Small intestine (tissue), 7 donors: ENCODE results near the gene RMDN3. TPM values are rescaled to one million over a fixed set of nuclear protein-coding genes. Genes with fewer than 3 reads are reported as not detected.

ENCODE experiments used
- DNase-seq, 2 donors: peaks; one replicate each; pipeline versions ENCODE4 v3.0.0 to v3.0.0-alpha.2; 2013
- FAIRE-seq: peaks from 2 replicates; lab custom pipeline; 2012; peaks lifted over from hg19 to GRCh38; lab: Jason Lieb, UNC
- H3K27ac ChIP-seq, 3 donors: one replicate each; pipeline ENCODE4 v1.5.1; 2013; ENCODE audit warnings: low read length in 2 of 3, mild to moderate bottlenecking in 2 of 3, control low read depth in 1 of 3, inconsistent platforms in 1 of 3, low read depth in 1 of 3, moderate library complexity in 1 of 3
- H3K27me3 ChIP-seq, 3 donors: one replicate each; pipeline ENCODE4 v1.6.1; 2013; ENCODE audit warnings: low read length in 3 of 3, inconsistent platforms in 1 of 3; ENCODE audit not compliant: control insufficient read depth in 3 of 3, insufficient read depth in 3 of 3
- H3K36me3 ChIP-seq, 3 donors: one replicate each; pipeline ENCODE4 v1.6.1; 2013; ENCODE audit warnings: low read length in 3 of 3, inconsistent platforms in 1 of 3, low read depth in 1 of 3, mild to moderate bottlenecking in 1 of 3, moderate library complexity in 1 of 3; ENCODE audit not compliant: control insufficient read depth in 3 of 3, insufficient read depth in 2 of 3
- H3K4me1 ChIP-seq, 3 donors: one replicate each; pipeline ENCODE4 v1.6.1; 2013; ENCODE audit warnings: low read length in 2 of 3, inconsistent platforms in 1 of 3, low read depth in 1 of 3, mild to moderate bottlenecking in 1 of 3, moderate library complexity in 1 of 3; ENCODE audit not compliant: control insufficient read depth in 3 of 3, insufficient read depth in 2 of 3
- H3K4me3 ChIP-seq, 3 donors: one replicate each; pipeline ENCODE4 v1.5.1; 2013; ENCODE audit warnings: low read length in 3 of 3, control low read depth in 1 of 3, inconsistent platforms in 1 of 3, low read depth in 1 of 3, mild to moderate bottlenecking in 1 of 3, moderate library complexity in 1 of 3
- H3K9me3 ChIP-seq, 2 donors: one replicate each; pipeline ENCODE4 v1.6.1; 2013; ENCODE audit warnings: low read depth in 1 of 2, low read length in 1 of 2; ENCODE audit not compliant: control insufficient read depth in 2 of 2, insufficient read depth in 1 of 2
- WGBS, 3 donors: extraction: QIAGEN DNeasy Blood & Tissue Kit; methylation state at CpG; one replicate each; pipeline ENCODE4 v1.1.7; 2013; 5-methylcytosine and 5-hydroxymethylcytosine counted together
- polyA plus RNA-seq, 4 donors: library from polyadenylated mRNA; stranded (reverse) in 3 of 4; unstranded in 1 of 4; fragments of 200-250 nt in 3 of 4; fragments of 120-200 nt in 1 of 4; gene quantifications; one replicate each; pipeline versions ENCODE4 v1.2.1 to v1.2.3, GENCODE V29; 2013
- donor health status: healthy with polysubstance abuse.
- donor health status: control.
- donor health status: control.
- donor health status: Bipolar disorder and iron deficiency.
- donor health status: healthy.

The RMDN3 gene
- polyA plus RNA-seq, 4 donors, result 36.6 to 80.8 (median 68.2) TPM

GRCh38 chr15:40695469-40695890, 59.6 kb downstream of the RMDN3 start:
- Histone ChIP-seq H3K4me1 (peaks cover 1 to 9% (median 6%) of the 10 kb centered on the region in 3 donors), H3K27me3 (no peaks in the 10 kb centered on the region), H3K4me3 (peak overlapping the region; percentile 62 to 99 (median 76)), H3K36me3 (peaks cover 0 to 23% (median 5%) of the 10 kb centered on the region in 3 donors), H3K27ac (peak overlapping the region in 2 of 3 donors; percentile 100), H3K9me3 (no peaks in the 10 kb centered on the region)
- FAIRE-seq, result no peak
- DNase-seq, result peak; percentile 26 to 61
- 0 to 1% (median 1%) methylated on average over 22 to 24 of the region's 24 CpGs for WGBS, 3 donors

GRCh38 chr15:40694688-40695468, 60.2 kb downstream of the RMDN3 start, which contains the start of gene RAD51:
Gene RAD51 (plus strand): TSS chr15:40695174. CDS start chr15:40698759, 3,585 bp downstream.
- WGBS, 3 donors, result 0 to 1% (median 1%) methylated on average over 64 to 81 of the region's 81 CpGs
- peaks cover 0 to 23% (median 5%) of the 10 kb centered on the region in 3 donors for H3K36me3 ChIP-seq
- peaks cover 1 to 9% (median 6%) of the 10 kb centered on the region in 3 donors for H3K4me1 ChIP-seq
- peak within 1 kb of the TSS; percentile 100 for H3K27ac ChIP-seq
- H3K9me3 ChIP-seq, result no peaks in the 10 kb centered on the region
- DNase-seq (peak; percentile 94 to 97), FAIRE-seq (no peak)
- H3K27me3 ChIP-seq, result no peaks in the 10 kb centered on the region
- peak within 1 kb of the TSS; percentile 62 to 99 (median 76) for H3K4me3 ChIP-seq

- WGBS, 3 donors, result 26 to 28% (median 27%) methylated on average over 31 of the region's 31 CpGs
Observed at GRCh38 chr15:40693904-40694687, 61.0 kb downstream of the RMDN3 start.

GRCh38 chr15:40691737-40692136, 63.3 kb downstream of the RMDN3 start:
- WGBS, 3 donors, result 20 to 63% (median 44%) methylated on average over 4 of the region's 4 CpGs
- H3K27ac ChIP-seq, result no peak overlapping the region
- peak; percentile 62 to 92 for DNase-seq

More at GRCh38 chr15:40693904-40694687, 61.0 kb downstream of the RMDN3 start:
- Histone ChIP-seq H3K27me3 (no peaks in the 10 kb centered on the region), H3K4me1 (peaks cover 1 to 9% (median 6%) of the 10 kb centered on the region in 3 donors), H3K36me3 (peaks cover 0 to 19% (median 5%) of the 10 kb centered on the region in 3 donors), H3K9me3 (no peaks in the 10 kb centered on the region), H3K27ac (peak overlapping the region; percentile 100), H3K4me3 (peak overlapping the region; percentile 62 to 99 (median 76))
- peak in 1 of 2 donors; percentile 21 for DNase-seq
- no peak for FAIRE-seq

GRCh38 chr15:40688932-40689799, 65.9 kb downstream of the RMDN3 start:
- Histone ChIP-seq H3K4me3 (no peak overlapping the region), H3K4me1 (peaks cover 1 to 7% (median 6%) of the 10 kb centered on the region in 3 donors), H3K27ac (no peak overlapping the region), H3K27me3 (no peaks in the 10 kb centered on the region), H3K9me3 (no peaks in the 10 kb centered on the region), H3K36me3 (peaks cover 0 to 19% (median 5%) of the 10 kb centered on the region in 3 donors)
- 52 to 72% (median 63%) methylated on average over 9 of the region's 9 CpGs for WGBS, 3 donors
- DNase-seq (no peak), FAIRE-seq (no peak)

More at GRCh38 chr15:40691737-40692136, 63.3 kb downstream of the RMDN3 start:
- H3K27me3 ChIP-seq, result no peaks in the 10 kb centered on the region
- H3K9me3 ChIP-seq, result no peaks in the 10 kb centered on the region
- no peak for FAIRE-seq
- no peak overlapping the region for H3K4me3 ChIP-seq
- peaks cover 0 to 19% (median 5%) of the 10 kb centered on the region in 3 donors for H3K36me3 ChIP-seq
- H3K4me1 ChIP-seq, result peaks cover 1 to 9% (median 6%) of the 10 kb centered on the region in 3 donors

Other genes starting within 250 kb of the RMDN3 start
- 10 to 100 TPM; 22.3 to 35.5 (median 23.6) TPM for gene CCDC32, start 190.2 kb downstream of the RMDN3 start, polyA plus RNA-seq
- gene RPUSD2, start 186.0 kb downstream of the RMDN3 start, polyA plus RNA-seq, result 10 to 100 TPM in 2 of 4 donors, 1 to 10 TPM in 2; 3.2 to 10.6 (median 7.0) TPM
- 10 to 100 TPM in 1 of 4 donors, 1 to 10 TPM in 3; 8.1 to 11.0 (median 8.9) TPM for gene KNL1, start 161.0 kb downstream of the RMDN3 start, polyA plus RNA-seq
- 1 to 10 TPM in 3 of 4 donors, under 1 TPM in 1; 0.89 to 8.5 (median 5.1) TPM for gene RAD51, start 60.1 kb downstream of the RMDN3 start, polyA plus RNA-seq
- 100 to 1,000 TPM in 3 of 4 donors, 10 to 100 TPM in 1; 96.7 to 222 (median 147) TPM for gene GCHFR, start 8.8 kb upstream of the RMDN3 start, polyA plus RNA-seq
- 1 to 10 TPM in 1 of 4 donors, under 1 TPM in 2, not detected in 1; 0.88 to 5.1 (median 0.89) TPM for gene C15orf62, start 14.7 kb upstream of the RMDN3 start, polyA plus RNA-seq
- 10 to 100 TPM; 28.1 to 94.6 (median 44.1) TPM for gene ZFYVE19, start 51.8 kb upstream of the RMDN3 start, polyA plus RNA-seq
- gene DNAJC17, start 52.2 kb upstream of the RMDN3 start, polyA plus RNA-seq, result 10 to 100 TPM; 41.0 to 95.9 (median 59.1) TPM
- 100 to 1,000 TPM in 3 of 4 donors, 10 to 100 TPM in 1; 23.3 to 348 (median 226) TPM for gene PPP1R14D, start 73.5 kb upstream of the RMDN3 start, polyA plus RNA-seq
- gene SPINT1, start 88.8 kb upstream of the RMDN3 start, polyA plus RNA-seq, result 100 to 1,000 TPM in 3 of 4 donors, 10 to 100 TPM in 1; 85.0 to 258 (median 187) TPM
- gene RHOV, start 119.0 kb upstream of the RMDN3 start, polyA plus RNA-seq, result 1 to 10 TPM in 3 of 4 donors, under 1 TPM in 1; 0.67 to 1.9 (median 1.6) TPM
- gene VPS18, start 139.2 kb upstream of the RMDN3 start, polyA plus RNA-seq, result 10 to 100 TPM in 3 of 4 donors, 1 to 10 TPM in 1; 7.6 to 20.2 (median 10.7) TPM
- gene DLL4, start 174.1 kb upstream of the RMDN3 start, polyA plus RNA-seq, result 10 to 100 TPM in 2 of 4 donors, 1 to 10 TPM in 1, under 1 TPM in 1; 0.81 to 14.4 (median 7.3) TPM
- gene CHAC1, start 198.2 kb upstream of the RMDN3 start, polyA plus RNA-seq, result 10 to 100 TPM in 1 of 4 donors, 1 to 10 TPM in 2, under 1 TPM in 1; 0.96 to 37.3 (median 5.0) TPM